Subcutaneous abdominal adipose tissue (tissue), 5 donors: ENCODE results near the gene XCL2.
"Not testable (repeated sequence)": the region's sequence is repeated elsewhere in the genome, so short reads cannot be mapped to it uniquely, and the experiment has no call there.

ENCODE experiments used
- H3K27ac ChIP-seq: one replicate; pipeline ENCODE4 v1.7.0; 2013; ENCODE audit warnings: low read depth, mild to moderate bottlenecking, inconsistent platforms, low read length, moderate library complexity
- H3K27me3 ChIP-seq, 5 donors: one replicate each; pipeline ENCODE4 v1.7.0; 2013; ENCODE audit warnings: low read length in 5 of 5, inconsistent platforms in 1 of 5; ENCODE audit not compliant: control insufficient read depth in 5 of 5, insufficient read depth in 4 of 5
- H3K36me3 ChIP-seq, 5 donors: one replicate each; pipeline ENCODE4 v1.7.0; 2013; ENCODE audit warnings: low read length in 5 of 5; ENCODE audit not compliant: control insufficient read depth in 5 of 5, insufficient read depth in 5 of 5
- H3K4me1 ChIP-seq, 5 donors: one replicate each; pipeline ENCODE4 v1.7.0; 2013; ENCODE audit warnings: low read length in 5 of 5, mild to moderate bottlenecking in 3 of 5, moderate library complexity in 1 of 5; ENCODE audit not compliant: control insufficient read depth in 5 of 5, insufficient read depth in 5 of 5
- H3K4me3 ChIP-seq, 5 donors: one replicate each; pipeline ENCODE4 v1.7.0; 2013; ENCODE audit warnings: low read length in 5 of 5, low read depth in 1 of 5
- H3K9ac ChIP-seq, 5 donors: one replicate each; pipeline ENCODE4 v1.7.0; 2013; ENCODE audit warnings: low read length in 5 of 5, mild to moderate bottlenecking in 4 of 5, moderate library complexity in 3 of 5
- H3K9me3 ChIP-seq, 5 donors: one replicate each; pipeline ENCODE4 v1.7.0; 2013; ENCODE audit warnings: low read length in 5 of 5; ENCODE audit not compliant: control insufficient read depth in 5 of 5
- donor health status: healthy.
- donor health status: healthy.
- donor health status: healthy.
- donor health status: healthy.
- donor health status: healthy.

XCL2 gene

DNA sequence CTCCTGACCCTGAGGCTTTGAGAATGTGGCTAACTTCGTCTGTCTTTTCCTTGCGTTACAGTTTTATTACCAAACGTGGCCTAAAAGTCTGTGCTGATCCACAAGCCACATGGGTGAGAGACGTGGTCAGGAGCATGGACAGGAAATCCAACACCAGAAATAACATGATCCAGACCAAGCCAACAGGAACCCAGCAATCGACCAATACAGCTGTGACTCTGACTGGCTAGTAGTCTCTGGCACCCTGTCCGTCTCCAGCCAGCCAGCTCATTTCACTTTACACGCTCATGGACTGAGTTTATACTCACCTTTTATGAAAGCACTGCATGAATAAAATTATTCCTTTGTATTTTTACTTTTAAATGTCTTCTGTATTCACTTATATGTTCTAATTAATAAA, 37.2 kb upstream of the XCL2 start:
- not testable (repeated sequence) for H3K9ac ChIP-seq, H3K9me3 ChIP-seq

DNA sequence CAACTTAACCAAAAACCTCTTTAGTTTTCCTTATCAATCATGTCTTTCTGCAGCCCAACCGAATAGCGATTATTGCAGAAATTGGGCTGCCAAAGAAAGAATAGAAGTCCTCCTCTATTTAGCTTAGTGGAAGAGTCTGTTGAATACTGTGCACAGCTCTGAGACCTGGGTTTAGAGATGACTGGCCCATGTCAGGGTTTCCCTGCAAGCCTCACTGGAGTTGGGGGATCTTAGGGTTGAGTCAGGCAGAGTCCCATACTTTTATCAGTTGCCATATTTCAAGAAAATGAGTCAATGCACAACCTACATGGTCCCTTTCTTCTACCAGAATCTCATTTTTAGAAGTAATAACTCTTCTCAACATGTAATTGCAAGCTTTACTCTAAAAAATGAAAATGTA, 36.5 kb upstream of the XCL2 start:
- not testable (repeated sequence) for H3K9ac ChIP-seq, H3K9me3 ChIP-seq, H3K36me3 ChIP-seq, H3K4me1 ChIP-seq, H3K27me3 ChIP-seq, H3K4me3 ChIP-seq, H3K27ac ChIP-seq

More for the DNA sequence above, 37.2 kb upstream of the XCL2 start:
- H3K4me3 ChIP-seq, H3K36me3 ChIP-seq, H3K4me1 ChIP-seq, H3K27me3 ChIP-seq, H3K27ac ChIP-seq: not testable (repeated sequence)

DNA sequence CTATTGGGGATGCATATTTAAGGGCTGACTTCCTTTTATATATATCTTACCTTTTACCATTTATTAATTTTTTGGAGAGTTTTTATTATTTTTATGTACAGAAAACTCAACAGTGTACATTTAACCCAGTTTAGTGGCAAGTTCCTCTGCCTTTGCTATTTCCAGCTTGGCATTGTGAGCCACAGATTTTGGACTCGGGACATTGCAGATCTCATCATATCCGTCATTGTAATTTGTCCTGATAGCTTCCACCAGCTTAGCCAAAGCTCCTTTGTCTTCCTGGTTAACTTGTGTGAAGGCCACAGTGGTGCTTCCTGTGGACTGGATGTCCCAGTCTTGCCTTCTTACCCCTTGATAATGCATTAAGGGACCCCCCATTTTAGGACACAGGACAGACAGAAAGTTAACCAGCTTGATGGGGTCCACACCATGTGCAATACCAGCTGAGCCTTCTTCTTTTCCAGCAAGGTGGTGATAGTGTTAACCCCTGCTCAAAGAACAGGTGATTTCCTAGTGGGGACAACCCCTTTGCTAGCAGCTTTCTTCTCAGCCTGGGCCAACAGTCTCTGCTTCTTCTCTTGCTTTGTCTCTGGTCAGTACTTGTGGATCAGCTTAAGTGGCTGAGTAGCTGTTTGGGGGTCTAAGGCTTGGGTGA, 34.9 kb upstream of the XCL2 start:
- not testable (repeated sequence) for H3K27ac ChIP-seq, H3K27me3 ChIP-seq, H3K4me3 ChIP-seq, H3K36me3 ChIP-seq, H3K9ac ChIP-seq, H3K9me3 ChIP-seq, H3K4me1 ChIP-seq

DNA sequence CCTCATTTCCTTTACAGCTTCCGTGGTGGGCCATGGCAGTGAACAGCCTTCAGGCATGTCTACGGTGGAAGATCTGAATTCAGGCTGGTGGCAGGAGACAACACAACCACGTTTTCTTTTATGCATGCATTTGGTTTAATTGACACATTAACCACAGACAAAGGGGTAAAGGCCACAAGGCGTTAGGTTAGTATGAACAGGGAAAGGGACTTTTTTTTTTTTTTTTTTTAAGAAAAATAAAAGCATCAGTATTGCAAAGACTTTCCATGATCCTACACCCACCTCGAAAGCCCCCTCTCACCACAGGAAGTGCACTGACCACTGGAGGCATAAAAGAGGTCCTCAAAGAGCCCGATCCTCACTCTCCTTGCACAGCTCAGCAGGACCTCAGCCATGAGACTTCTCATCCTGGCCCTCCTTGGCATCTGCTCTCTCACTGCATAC, 32.5 kb upstream of the XCL2 start, which contains the start of gene XCL1:
Gene XCL1 (plus strand): TSS at position 361 of the 444 bp plus-strand sequence. CDS start 33 bp downstream, at position 394.
- not testable (repeated sequence) for H3K4me3 ChIP-seq, H3K27ac ChIP-seq, H3K4me1 ChIP-seq, H3K27me3 ChIP-seq, H3K9me3 ChIP-seq, H3K36me3 ChIP-seq, H3K9ac ChIP-seq

DNA sequence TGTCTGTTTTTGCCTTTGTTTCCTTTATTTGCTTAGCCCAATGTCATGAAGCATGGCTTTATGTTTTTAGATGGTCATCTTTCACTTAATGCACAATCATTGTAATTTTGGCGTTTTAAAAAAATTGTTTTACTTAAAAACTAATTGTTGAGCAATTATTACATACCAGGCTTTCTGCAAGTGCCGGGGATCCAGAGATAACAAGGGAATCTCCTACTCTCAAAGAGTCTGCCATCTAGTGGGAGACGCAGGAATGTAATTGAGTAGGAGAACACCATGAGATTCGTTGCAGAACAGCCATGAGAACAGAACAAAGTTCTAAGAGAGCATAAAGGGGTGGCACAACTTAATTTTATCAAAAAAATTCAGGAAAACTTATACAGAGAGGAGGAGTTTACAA, 30.4 kb upstream of the XCL2 start:
- not testable (repeated sequence) for H3K4me3 ChIP-seq, H3K9ac ChIP-seq, H3K9me3 ChIP-seq, H3K27ac ChIP-seq, H3K27me3 ChIP-seq, H3K4me1 ChIP-seq, H3K36me3 ChIP-seq

DNA sequence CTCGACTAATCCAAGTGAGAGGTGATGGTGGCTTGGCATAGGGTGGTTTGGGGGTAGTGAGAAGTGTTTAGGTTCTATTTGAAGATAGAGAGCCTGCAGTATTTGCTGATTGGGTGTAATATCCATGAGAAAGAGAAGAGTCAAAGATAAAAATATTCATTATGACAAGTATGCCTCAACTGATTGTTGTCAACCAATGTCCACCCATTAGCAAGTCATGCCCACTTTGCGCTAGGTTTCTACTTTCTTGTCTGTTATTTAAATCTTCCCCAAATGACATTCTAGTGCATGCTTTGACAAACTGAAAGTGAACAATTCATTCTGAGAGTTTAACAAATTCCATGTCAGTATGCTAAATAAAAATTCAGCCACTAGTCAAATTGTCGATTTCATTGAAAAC, 28.8 kb upstream of the XCL2 start:
- Histone ChIP-seq H3K36me3 (no peaks in the 10 kb centered on the region), H3K9ac (no peak overlapping the region), H3K4me1 (no peaks in the 10 kb centered on the region), H3K9me3 (no peaks in the 10 kb centered on the region), H3K4me3 (no peak overlapping the region), H3K27me3 (peaks cover 0 to 2% (median 0%) of the 10 kb centered on the region in 5 donors), H3K27ac (no peak overlapping the region)

DNA sequence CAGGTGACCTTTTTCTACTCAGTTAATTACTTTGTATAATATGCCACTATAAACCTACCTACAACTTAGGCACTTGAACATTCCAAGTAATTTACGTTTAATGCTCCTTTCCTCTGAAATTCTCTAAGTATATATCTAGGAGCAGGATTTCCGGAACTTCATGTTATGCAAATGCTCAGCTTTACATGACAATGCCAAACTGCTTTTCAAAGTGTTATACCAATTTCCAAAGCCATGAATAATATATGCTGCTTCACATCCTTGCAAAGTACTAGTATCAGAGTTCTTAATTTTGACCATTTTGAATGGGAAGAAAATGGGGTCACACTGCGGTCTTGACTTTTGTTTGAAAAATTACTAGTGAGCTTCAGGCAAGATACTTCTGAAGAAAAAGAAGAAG, 26.9 kb upstream of the XCL2 start:
- no peaks in the 10 kb centered on the region for H3K4me1 ChIP-seq
- H3K36me3 ChIP-seq: no peaks in the 10 kb centered on the region
- no peak overlapping the region for H3K9ac ChIP-seq
- no peak overlapping the region for H3K4me3 ChIP-seq
- no peak overlapping the region for H3K27ac ChIP-seq
- peaks cover 0 to 2% (median 0%) of the 10 kb centered on the region in 5 donors for H3K27me3 ChIP-seq
- no peaks in the 10 kb centered on the region for H3K9me3 ChIP-seq

DNA sequence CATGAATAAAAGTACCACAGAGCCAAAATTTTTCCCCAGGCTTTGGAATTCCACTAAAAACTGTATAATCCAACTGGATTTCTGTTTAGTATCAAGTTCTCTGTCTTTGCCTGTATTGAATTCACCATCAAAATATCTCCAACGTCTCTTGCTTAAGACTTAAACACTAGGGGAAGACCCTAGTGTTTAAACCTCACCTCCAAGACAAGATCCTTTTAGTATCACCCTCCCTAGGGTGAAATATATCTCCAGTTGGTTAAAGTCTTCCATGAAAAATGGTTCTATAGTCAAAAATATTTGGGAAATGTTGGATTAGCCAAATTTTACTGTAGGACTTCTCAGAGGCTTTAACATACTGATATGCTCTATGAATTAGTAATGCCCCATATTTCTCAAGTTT, 24.5 kb upstream of the XCL2 start:
- H3K27me3 ChIP-seq: peaks cover 0 to 2% (median 0%) of the 10 kb centered on the region in 5 donors
- no peak overlapping the region for H3K27ac ChIP-seq
- H3K4me3 ChIP-seq: no peak overlapping the region
- no peaks in the 10 kb centered on the region for H3K9me3 ChIP-seq
- H3K4me1 ChIP-seq: no peaks in the 10 kb centered on the region
- H3K9ac ChIP-seq: no peak overlapping the region
- H3K36me3 ChIP-seq: no peaks in the 10 kb centered on the region

DNA sequence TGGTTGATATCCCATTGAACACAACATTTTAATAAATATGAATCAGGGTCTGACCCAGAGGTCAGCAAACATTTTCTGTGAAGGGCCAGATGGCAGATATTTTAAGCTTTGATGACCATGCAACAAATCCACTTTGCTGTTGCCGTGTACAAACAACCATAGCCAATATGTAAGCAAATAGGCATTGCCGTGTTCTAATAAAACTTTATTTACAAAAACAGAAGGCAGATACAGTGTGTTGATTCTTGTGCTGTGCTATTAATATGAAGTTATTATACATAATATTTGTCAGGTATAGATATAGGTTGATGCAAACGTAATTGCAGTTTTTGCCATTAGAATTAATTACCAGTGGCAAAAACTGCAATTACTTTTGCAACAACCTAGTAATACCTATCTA, 23.8 kb upstream of the XCL2 start:
- Histone ChIP-seq H3K4me1 (no peaks in the 10 kb centered on the region), H3K9me3 (no peaks in the 10 kb centered on the region), H3K27ac (no peak overlapping the region), H3K36me3 (no peaks in the 10 kb centered on the region), H3K4me3 (no peak overlapping the region), H3K27me3 (peaks cover 0 to 2% (median 0%) of the 10 kb centered on the region in 5 donors), H3K9ac (no peak overlapping the region)

DNA sequence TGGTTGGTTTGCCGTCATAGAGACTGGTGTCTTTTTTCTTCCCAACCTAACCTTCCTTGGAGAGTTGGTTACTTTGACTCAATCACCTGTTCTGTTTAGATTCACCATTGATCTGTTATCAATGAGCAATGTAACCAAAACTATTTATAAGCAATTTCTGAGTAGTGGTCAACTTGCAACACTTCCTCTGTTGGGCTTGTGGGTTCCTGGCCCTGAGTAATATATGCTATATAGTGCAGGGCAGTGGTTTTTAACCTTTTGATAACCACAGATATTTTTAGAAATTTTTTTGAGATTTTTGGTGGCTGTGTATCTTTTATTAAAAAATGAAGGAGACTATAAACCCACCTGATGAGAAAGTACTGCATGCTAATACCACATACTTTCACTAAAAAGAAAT, 23.2 kb upstream of the XCL2 start:
- Histone ChIP-seq H3K9ac (no peak overlapping the region), H3K4me1 (no peaks in the 10 kb centered on the region), H3K9me3 (no peaks in the 10 kb centered on the region), H3K27me3 (peaks cover 0 to 2% (median 0%) of the 10 kb centered on the region in 5 donors), H3K36me3 (no peaks in the 10 kb centered on the region), H3K27ac (no peak overlapping the region), H3K4me3 (no peak overlapping the region)

DNA sequence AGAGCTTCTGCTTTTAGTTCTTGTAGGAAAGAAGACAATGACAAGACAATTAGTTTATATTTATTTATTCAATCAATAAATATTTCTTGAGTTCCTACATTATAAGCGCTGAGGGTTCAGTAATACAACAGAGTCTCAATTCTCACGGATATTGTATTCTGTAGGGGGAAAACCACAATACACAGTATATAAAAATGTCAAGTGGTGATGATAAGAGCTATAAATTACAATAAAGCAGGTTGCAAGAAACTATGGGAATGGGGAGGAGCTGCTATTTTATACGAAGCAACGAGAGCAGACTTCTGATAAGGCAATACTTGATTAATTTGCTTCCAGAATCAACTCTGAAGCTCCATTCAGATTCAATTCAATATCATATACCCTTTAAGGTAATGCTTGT, 22.0 kb upstream of the XCL2 start:
- Histone ChIP-seq H3K36me3 (no peaks in the 10 kb centered on the region), H3K4me3 (no peak overlapping the region)

More for the DNA sequence above, 22.0 kb upstream of the XCL2 start:
- Histone ChIP-seq H3K27ac (no peak overlapping the region), H3K9ac (no peak overlapping the region), H3K27me3 (no peaks in the 10 kb centered on the region), H3K9me3 (no peaks in the 10 kb centered on the region), H3K4me1 (no peaks in the 10 kb centered on the region)
